ENCODE measurements around the gene ST6GAL1.
"Not testable (repeated sequence)": the region's sequence is repeated elsewhere in the genome, so short reads cannot be mapped to it uniquely, and the experiment has no call there.

Gene ST6GAL1

DNA sequence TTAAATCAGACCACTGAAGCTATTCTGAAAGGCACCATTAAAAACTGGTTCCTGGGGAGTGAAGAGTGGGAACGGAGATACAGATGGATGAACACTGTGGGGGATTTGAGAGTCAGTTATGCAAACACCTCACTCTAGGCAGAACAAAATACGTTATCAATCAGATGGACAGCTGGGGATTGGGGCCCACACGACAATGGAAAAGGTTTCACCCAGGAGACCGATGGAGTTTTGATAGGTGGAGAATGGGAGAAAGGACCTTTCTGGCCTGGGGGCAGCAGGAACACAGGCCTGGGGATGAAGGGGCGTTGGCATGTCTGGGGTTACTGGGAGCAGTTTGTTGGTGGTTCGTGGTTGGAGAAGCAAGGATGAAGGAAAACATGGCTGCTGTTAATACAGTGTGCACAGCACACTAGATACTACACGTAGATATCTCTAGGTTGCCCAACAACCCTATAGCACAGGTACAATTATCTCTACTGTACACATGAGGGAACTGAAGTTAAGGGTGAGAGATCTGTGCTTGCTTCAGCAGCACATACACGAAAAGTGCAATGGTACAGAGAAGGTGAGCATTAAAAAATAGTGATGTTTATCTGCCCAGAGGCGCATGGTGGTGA is 16.5 kb downstream of the ST6GAL1 start:
- H3K4me3 ChIP-seq (ENCODE audit: low read length), result no peak overlapping the region
- TF ChIP-seq, protein P1, sequence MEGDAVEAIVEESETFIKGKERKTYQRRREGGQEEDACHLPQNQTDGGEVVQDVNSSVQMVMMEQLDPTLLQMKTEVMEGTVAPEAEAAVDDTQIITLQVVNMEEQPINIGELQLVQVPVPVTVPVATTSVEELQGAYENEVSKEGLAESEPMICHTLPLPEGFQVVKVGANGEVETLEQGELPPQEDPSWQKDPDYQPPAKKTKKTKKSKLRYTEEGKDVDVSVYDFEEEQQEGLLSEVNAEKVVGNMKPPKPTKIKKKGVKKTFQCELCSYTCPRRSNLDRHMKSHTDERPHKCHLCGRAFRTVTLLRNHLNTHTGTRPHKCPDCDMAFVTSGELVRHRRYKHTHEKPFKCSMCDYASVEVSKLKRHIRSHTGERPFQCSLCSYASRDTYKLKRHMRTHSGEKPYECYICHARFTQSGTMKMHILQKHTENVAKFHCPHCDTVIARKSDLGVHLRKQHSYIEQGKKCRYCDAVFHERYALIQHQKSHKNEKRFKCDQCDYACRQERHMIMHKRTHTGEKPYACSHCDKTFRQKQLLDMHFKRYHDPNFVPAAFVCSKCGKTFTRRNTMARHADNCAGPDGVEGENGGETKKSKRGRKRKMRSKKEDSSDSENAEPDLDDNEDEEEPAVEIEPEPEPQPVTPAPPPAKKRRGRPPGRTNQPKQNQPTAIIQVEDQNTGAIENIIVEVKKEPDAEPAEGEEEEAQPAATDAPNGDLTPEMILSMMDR (conservative IDR thresholded peaks at IDR 0.05; ENCODE audit: low read length), result no peak
- no peak for DNase-seq (ENCODE audit: low read depth)

DNA sequence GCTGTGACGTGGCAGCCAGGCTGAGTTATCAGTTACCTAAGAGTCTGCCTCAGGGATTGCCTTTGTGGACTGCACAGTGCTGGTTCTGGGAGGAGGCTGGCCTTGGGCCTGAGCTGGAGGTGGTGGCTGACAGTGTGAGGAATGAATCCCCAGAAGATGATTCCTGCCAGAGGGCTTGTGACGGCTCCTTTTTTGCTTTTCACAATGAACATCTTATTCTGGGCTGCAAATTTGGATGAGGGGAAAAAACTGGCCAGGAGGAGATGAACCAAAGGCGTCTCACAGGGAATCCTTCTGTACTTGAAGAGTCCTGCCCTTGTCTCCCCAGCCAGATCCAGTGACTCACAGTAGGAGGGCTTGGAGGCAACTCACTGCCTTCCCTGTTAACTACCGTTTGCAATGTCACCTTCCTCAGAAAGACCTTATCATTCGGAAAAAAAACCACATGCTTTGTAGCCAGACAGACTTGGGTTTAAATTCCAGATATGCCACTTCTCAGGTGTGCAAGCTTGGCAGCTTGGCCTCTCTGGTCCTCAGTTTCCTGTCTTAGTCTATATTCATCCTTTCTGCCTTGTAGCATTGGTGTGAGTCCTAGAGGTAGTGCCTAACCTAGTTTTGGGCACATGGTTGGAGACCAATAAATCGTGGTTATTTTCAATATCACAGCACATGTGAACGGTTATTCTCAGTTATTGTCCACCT is 19.1 kb downstream of the ST6GAL1 start:
- no peak for DNase-seq (ENCODE audit: low read depth)
- TF ChIP-seq, protein P1 (conservative IDR thresholded peaks at IDR 0.05; ENCODE audit: low read length), result no peak
- H3K4me3 ChIP-seq (ENCODE audit: low read length), result no peak overlapping the region

DNA sequence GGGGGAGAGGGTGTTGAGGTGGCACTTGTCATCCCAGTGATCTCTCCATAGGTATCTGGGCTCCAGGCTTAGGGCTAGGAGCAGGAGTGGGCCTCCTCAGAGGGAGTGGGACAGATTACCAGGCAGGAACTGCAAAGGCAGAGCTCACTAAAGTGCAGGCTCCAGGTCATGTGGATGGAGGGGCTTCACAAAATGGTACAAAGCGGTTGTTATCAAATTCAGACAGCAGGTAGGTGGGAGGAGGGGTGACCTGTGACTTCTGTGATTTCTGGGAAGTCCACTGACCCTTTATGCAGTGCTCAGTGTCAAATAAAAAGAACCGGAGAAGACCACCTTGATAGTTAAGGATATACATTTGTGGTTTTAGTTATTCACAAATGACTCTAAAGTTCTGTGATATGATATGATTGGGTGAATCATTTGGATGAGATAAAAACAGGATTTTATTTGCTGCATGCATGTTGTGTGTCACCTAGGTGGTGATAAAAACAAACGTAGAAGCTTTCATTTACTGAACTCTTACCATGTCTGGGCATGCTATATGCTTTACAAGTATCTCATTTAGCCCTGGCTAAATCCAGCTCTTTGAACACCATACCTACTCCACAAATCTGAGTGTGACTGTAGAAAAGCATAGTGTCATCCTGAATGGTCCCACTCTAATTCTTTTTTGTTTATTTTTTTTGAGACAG is 20.2 kb downstream of the ST6GAL1 start:
- no peak for DNase-seq (ENCODE audit: low read depth)
- TF ChIP-seq, protein P1 (conservative IDR thresholded peaks at IDR 0.05; ENCODE audit: low read length), result no peak
- no peak overlapping the region for H3K4me3 ChIP-seq (ENCODE audit: low read length)

DNA sequence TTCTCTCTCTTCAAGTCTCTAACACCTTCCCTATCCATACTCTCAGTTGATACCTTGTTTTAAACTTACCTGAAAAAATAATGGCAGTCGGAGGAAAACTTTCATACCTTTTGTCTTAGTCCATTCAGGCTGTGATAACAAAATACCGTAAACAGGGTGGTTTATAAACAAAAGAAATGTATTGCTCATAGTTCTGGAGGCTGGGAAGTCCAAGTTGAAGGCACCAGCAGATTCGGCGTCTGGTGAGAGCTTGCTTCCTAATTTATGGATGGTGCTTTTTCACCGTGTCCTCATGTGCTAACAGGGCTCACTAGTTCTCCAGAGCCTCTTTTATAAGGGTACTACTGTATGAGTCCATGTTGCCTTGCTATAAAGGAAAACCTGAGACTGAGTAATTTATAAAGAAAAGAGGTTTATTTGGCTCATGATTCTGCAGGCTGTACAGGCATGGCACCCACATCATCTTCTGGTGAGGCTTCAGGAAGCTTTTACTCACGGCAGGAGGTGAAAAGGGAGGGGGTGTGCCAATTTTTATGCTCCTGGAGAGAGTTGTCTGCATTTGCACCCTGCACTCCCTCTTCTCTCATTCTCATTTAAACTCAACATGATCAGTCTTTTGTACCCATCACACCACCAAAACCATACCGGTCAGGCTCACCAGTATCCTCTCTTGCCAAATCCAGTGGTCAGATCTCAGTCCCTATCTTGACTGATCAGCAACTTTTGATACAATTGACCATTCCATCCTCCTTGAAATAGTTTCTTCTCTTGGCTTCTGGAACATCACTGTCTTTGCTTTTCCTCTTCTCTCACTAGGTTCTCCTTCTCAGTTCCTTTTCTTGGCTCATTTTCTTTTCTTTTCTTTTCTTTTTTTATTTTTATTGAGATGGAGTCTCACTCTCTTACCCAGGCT is 21.6 kb downstream of the ST6GAL1 start:
- TF ChIP-seq, protein P1 (conservative IDR thresholded peaks at IDR 0.05; ENCODE audit: low read length), result no peak
- H3K4me3 ChIP-seq (ENCODE audit: low read length), result no peak overlapping the region
- DNase-seq (ENCODE audit: low read depth), result no peak

DNA sequence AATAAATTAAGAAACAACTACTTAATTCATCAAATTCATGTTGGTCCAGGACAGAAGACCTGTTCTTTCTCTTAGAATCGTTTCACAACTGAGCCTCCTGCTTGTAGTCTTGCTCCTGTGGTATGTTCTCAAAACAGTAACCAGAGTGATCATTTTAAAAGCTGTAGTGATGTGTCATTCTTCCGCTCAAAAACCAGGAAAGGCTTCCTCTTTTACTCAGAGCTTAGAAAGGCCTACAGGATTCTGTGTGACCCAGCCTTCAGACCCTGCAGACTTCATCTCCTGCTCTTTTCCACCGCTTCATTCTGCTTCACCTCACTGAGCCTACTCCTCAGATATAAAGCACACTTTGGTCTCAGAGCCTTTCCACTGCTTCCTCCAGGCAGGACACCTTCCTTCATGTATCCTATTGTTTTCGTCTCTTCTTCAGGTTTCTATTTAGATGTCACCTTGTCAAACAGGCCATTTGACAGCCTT is 22.7 kb downstream of the ST6GAL1 start:
- TF ChIP-seq, protein P1 (conservative IDR thresholded peaks at IDR 0.05; ENCODE audit: low read length), result no peak
- DNase-seq (ENCODE audit: low read depth), result no peak
- no peak overlapping the region for H3K4me3 ChIP-seq (ENCODE audit: low read length)

DNA sequence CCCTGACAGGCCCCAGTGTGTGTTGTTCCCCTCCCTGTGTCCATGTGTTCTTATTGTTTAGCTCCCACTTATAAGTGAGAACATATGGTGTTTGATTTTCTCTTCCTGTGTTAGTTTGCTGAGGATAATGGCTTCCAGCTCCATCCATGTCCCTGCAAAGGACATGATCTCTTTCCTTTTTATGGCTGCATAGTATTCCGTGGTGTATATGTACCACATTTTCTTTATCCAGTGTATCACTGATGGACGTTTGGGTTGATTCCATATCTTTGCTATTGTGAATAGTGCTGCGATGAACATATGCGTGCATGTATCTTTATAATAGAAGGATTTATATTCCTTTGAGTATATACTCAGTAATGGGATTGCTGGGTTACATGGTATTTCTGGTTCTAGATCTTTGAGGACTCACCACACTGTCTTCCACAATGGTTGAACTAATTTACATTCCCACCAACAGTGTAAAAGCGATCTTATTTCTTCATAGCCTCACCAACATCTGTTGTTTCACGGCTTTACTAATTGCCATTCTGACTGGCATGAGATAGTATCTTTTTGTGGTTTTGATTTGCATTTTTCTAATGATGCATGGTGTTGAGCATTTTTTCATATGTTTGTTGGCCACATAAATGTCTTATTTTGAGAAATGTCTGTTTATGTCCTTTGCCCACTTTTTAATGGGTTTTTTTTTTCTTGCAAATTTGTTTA is 23.8 kb downstream of the ST6GAL1 start:
- DNase-seq (ENCODE audit: low read depth), result peak; percentile 14
- H3K4me3 ChIP-seq (ENCODE audit: low read length), result not testable (repeated sequence)
